GM23248 (cell line): ENCODE measurements around the gene FN1. TPM values are rescaled to one million over a fixed set of nuclear protein-coding genes. Genes with fewer than 3 reads are reported as not detected.

Source experiments
- DNase-seq: peaks from one replicate; pipeline ENCODE4 v3.0.0-alpha.2; 2015
- H2AFZ ChIP-seq: fragments of 200-600 bp; sonication (generic); 2 replicates; pipeline ENCODE4 v1.6.1; 2016; ENCODE audit warnings: antibody characterized with exemption
- H3F3A ChIP-seq: fragments of 200-600 bp; sonication (generic); 2 replicates; pipeline ENCODE4 v1.6.1; 2016; ENCODE audit warnings: mild to moderate bottlenecking, antibody characterized with exemption, mixed run types; ENCODE audit not compliant: insufficient read depth
- H3K27ac ChIP-seq: fragments of 200-600 bp; sonication (generic); 2 replicates; pipeline ENCODE4 v1.5.1; 2016; ENCODE audit warnings: mild to moderate bottlenecking
- H3K27me3 ChIP-seq: fragments of 200-600 bp; sonication (generic); replicated peaks from 2 replicates; pipeline ENCODE4 v1.6.1; 2016; ENCODE audit warnings: mild to moderate bottlenecking; ENCODE audit not compliant: insufficient read depth
- H3K36me3 ChIP-seq: fragments of 200-600 bp; sonication (generic); 2 replicates; pipeline ENCODE4 v1.6.1; 2016; ENCODE audit warnings: low read depth, mild to moderate bottlenecking
- H3K4me1 ChIP-seq: fragments of 200-600 bp; sonication (generic); 2 replicates; pipeline ENCODE4 v1.6.1; 2016; ENCODE audit warnings: mild to moderate bottlenecking; ENCODE audit not compliant: insufficient read depth
- H3K4me2 ChIP-seq: fragments of 200-600 bp; sonication (generic); one replicate; pipeline ENCODE4 v1.6.1; 2016; ENCODE audit warnings: mild to moderate bottlenecking; ENCODE audit not compliant: unreplicated experiment
- H3K4me3 ChIP-seq: fragments of 200-600 bp; sonication (generic); 2 replicates; pipeline ENCODE4 v1.5.1; 2016; ENCODE audit warnings: mild to moderate bottlenecking
- H3K79me2 ChIP-seq: fragments of 200-600 bp; sonication (generic); 2 replicates; pipeline ENCODE4 v1.6.1; 2016; ENCODE audit warnings: mild to moderate bottlenecking; ENCODE audit not compliant: insufficient read depth
- H3K9ac ChIP-seq: fragments of 200-600 bp; sonication (generic); 2 replicates; pipeline ENCODE4 v1.6.1; 2016; ENCODE audit warnings: mild to moderate bottlenecking
- H3K9me2 ChIP-seq: fragments of 200-600 bp; sonication (generic); 2 replicates; pipeline ENCODE4 v1.6.1; 2016; ENCODE audit warnings: mixed run types, mild to moderate bottlenecking, moderate library complexity; ENCODE audit not compliant: insufficient read depth
- H3K9me3 ChIP-seq: fragments of 200-600 bp; sonication (generic); one replicate; pipeline ENCODE4 v1.6.1; 2017; ENCODE audit warnings: low read depth
- H4K20me1 ChIP-seq: fragments of 200-600 bp; sonication (generic); 2 replicates; pipeline ENCODE4 v1.6.0; 2016; ENCODE audit not compliant: insufficient read depth
- EZH2 ChIP-seq: fragments of 200-600 bp; sonication (generic); IDR thresholded peaks from 2 replicates; pipeline ENCODE4 v1.6.1; 2018; ENCODE audit warnings: antibody characterized with exemption, mild to moderate bottlenecking; ENCODE audit not compliant: insufficient read depth, poor library complexity, severe bottlenecking
- EZH2phosphoT487 ChIP-seq: fragments of 200-600 bp; sonication (generic); IDR thresholded peaks from 2 replicates; pipeline ENCODE4 v1.6.1; 2018; ENCODE audit warnings: antibody characterized with exemption, moderate library complexity, mild to moderate bottlenecking, low read depth; ENCODE audit not compliant: insufficient read depth
- WGBS, 2 experiments: methylation state at CpG; one replicate each; pipeline ENCODE4 v1.1.6; 2015 to 2017; ENCODE audit warnings: low lambda C conversion rate in 2 of 2, low coverage in 1 of 2; ENCODE audit errors: missing lambda C conversion rate in 2 of 2; 5-methylcytosine and 5-hydroxymethylcytosine counted together
- in situ Hi-C: fragments of 300-500 bp; cut with MboI; formaldehyde crosslinking; loops from 2 replicates; pipeline ENCODE4 v1.15.0; 2020
- polyA plus RNA-seq: library from polyadenylated mRNA; unstranded; fragments of >200 nt; fragmentation: Nextera tagmentation; extraction: Ambion mirVana; gene quantifications from 2 replicates; pipeline ENCODE4 v1.2.1, GENCODE V29; 2016
- total RNA-seq: library from RNA; depleted of rRNA; stranded (reverse); fragments of >200 nt; shearing (Covaris generic); gene quantifications from 2 replicates; pipeline ENCODE4 v1.2.3, GENCODE V29; 2014

Gene FN1
- total and polyA plus RNA-seq, 2 experiments from 2014 or later = 20,647 to 33,406 TPM

GRCh38 chr2:215391531-215391930 lies 44.3 kb downstream of the FN1 start:
- peaks cover 100% of the 10 kb centered on the region for H3K36me3 ChIP-seq
- 85 to 86% methylated on average over 5 of the region's 5 CpGs for WGBS, 2 experiments
- H3K79me2 ChIP-seq = peaks cover 6% of the 10 kb centered on the region; the same call in 1 of the 2 replicates

GRCh38 chr2:215390550-215390913 lies 45.3 kb downstream of the FN1 start:
- peaks cover 28% of the 10 kb centered on the region for H4K20me1 ChIP-seq
- H3K27me3 ChIP-seq = no peaks in the 10 kb centered on the region
- no peak overlapping the region for H3K4me2 ChIP-seq
- no peaks in the 10 kb centered on the region for H3K9me2 ChIP-seq
- H3K9me3 ChIP-seq = no peaks in the 10 kb centered on the region
- peak overlapping the region; percentile 68 for H3K27ac ChIP-seq
- peaks cover 96% of the 10 kb centered on the region for H3K36me3 ChIP-seq
- TF ChIP-seq EZH2phosphoT487 (no peak), EZH2 (no peak)
- H2AFZ ChIP-seq = no peak overlapping the region
- H3K9ac ChIP-seq = peak overlapping the region; percentile 30
- peaks cover 6% of the 10 kb centered on the region; the same call in 1 of the 2 replicates for H3K79me2 ChIP-seq
- in situ Hi-C loops = no loop called here
- no peak for DNase-seq
- H3K4me1 ChIP-seq = peaks cover 5% of the 10 kb centered on the region; the same call in 1 of the 2 replicates
- 86 to 100% methylated on average over 2 of the region's 2 CpGs for WGBS, 2 experiments
- peaks cover 97% of the 10 kb centered on the region for H3F3A ChIP-seq
- H3K4me3 ChIP-seq = no peak overlapping the region

More at GRCh38 chr2:215391531-215391930, 44.3 kb downstream of the FN1 start:
- Histone ChIP-seq H3K4me3 (no peak overlapping the region), H3F3A (peaks cover 99% of the 10 kb centered on the region), H2AFZ (no peak overlapping the region), H3K9me3 (no peaks in the 10 kb centered on the region), H4K20me1 (peaks cover 34% of the 10 kb centered on the region), H3K27ac (peak overlapping the region; percentile 68), H3K27me3 (no peaks in the 10 kb centered on the region), H3K9ac (peak overlapping the region; percentile 30), H3K4me1 (peaks cover 5% of the 10 kb centered on the region; the same call in 1 of the 2 replicates), H3K9me2 (no peaks in the 10 kb centered on the region), H3K4me2 (no peak overlapping the region)
- TF ChIP-seq EZH2 (no peak), EZH2phosphoT487 (no peak)
- DNase-seq = no peak
- in situ Hi-C loops = no loop called here

- H3K79me2 ChIP-seq = no peaks in the 10 kb centered on the region
- in situ Hi-C loops = no loop called here
Measured at GRCh38 chr2:215388002-215388728, 47.7 kb downstream of the FN1 start.

GRCh38 chr2:215386566-215386965 lies 49.3 kb downstream of the FN1 start:
- no peak for TF ChIP-seq EZH2
- TF ChIP-seq EZH2phosphoT487 = no peak
- Histone ChIP-seq H3K27me3 (no peaks in the 10 kb centered on the region), H4K20me1 (peaks cover 15% of the 10 kb centered on the region; the same call in 1 of the 2 replicates), H2AFZ (no peak overlapping the region), H3K4me1 (peaks cover 5% of the 10 kb centered on the region; the same call in 1 of the 2 replicates), H3K79me2 (no peaks in the 10 kb centered on the region), H3K4me2 (no peak overlapping the region), H3K9me2 (no peaks in the 10 kb centered on the region), H3K9ac (peak overlapping the region; percentile 15), H3F3A (peaks cover 98% of the 10 kb centered on the region), H3K36me3 (peaks cover 91% of the 10 kb centered on the region), H3K27ac (peak overlapping the region; percentile 68), H3K4me3 (no peak overlapping the region), H3K9me3 (no peaks in the 10 kb centered on the region)
- in situ Hi-C loops = no loop called here
- WGBS, 2 experiments = 92 to 93% methylated on average over 7 of the region's 7 CpGs
- no peak for DNase-seq

More at GRCh38 chr2:215388002-215388728, 47.7 kb downstream of the FN1 start:
- H3F3A ChIP-seq = peaks cover 98% of the 10 kb centered on the region
- no peak overlapping the region for H2AFZ ChIP-seq
- H3K9me3 ChIP-seq = no peaks in the 10 kb centered on the region
- H3K9me2 ChIP-seq = no peaks in the 10 kb centered on the region
- H3K4me2 ChIP-seq = no peak overlapping the region
- H3K4me1 ChIP-seq = peaks cover 5% of the 10 kb centered on the region; the same call in 1 of the 2 replicates
- WGBS, 2 experiments = 88 to 95% methylated on average over 7 of the region's 7 CpGs
- peak overlapping the region; percentile 15 for H3K9ac ChIP-seq
- peaks cover 19% of the 10 kb centered on the region; the same call in 1 of the 2 replicates for H4K20me1 ChIP-seq
- no peaks in the 10 kb centered on the region for H3K27me3 ChIP-seq
- DNase-seq = no peak
- H3K4me3 ChIP-seq = no peak overlapping the region
- peak overlapping the region; percentile 68 for H3K27ac ChIP-seq
- H3K36me3 ChIP-seq = peaks cover 91% of the 10 kb centered on the region
- TF ChIP-seq EZH2phosphoT487 (no peak), EZH2 (no peak)
